ENCODE measurements around the gene CEP112. TPM values are rescaled to one million over a fixed set of nuclear protein-coding genes. Genes with fewer than 3 reads are reported as not detected.

The CEP112 gene
- total and polyA plus RNA-seq, 2 of the 13 experiments (the other 11 are each of a cell fraction or from before 2014, with no cell fraction given) = 1.2 to 3.4 TPM

DNA sequence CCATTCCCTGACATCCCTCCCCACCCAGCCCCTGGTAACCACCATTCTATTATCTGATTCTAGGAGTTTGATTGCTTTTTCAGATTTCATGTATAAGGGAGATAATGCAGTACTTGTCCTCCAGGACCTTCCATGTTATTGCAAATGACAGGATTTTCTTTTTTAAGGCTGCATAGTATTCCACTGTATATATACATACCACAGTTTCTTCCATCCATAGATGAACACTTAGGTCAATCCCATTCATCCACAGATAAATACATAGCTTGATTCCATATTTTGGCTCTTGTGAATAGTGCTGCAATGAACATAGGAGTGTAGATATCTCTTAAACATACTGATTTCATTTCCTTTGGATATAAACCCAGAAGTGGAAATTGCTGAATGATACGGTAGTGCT is 183.3 kb downstream of the CEP112 start:
- H4K20me1 ChIP-seq (ENCODE audit: insufficient read depth, low read length) = no peaks in the 10 kb centered on the region
- no peaks in the 10 kb centered on the region for H3K4me1 ChIP-seq (ENCODE audit: insufficient read depth, low read length)
- no TSS peak for BruUV-seq (replicated peaks)
- POLR2A ChIA-PET = no interaction called here
- H3K27me3 ChIP-seq (ENCODE audit: control insufficient read depth in 1 of 2, insufficient read depth in 2 of 2, low read length in 2 of 2) = no peaks in the 10 kb centered on the region
- H3K27ac ChIP-seq (ENCODE audit: extremely low read length, insufficient read depth, low read length) = no peak overlapping the region
- CTCF ChIA-PET (ENCODE audit: low intra/inter-chr PET ratio, low total read pairs) = no interaction called here
- no peak overlapping the region for H3K9ac ChIP-seq (ENCODE audit: insufficient read depth, low read depth, low read length)
- no peak overlapping the region for H3K4me2 ChIP-seq (ENCODE audit: low read depth, low read length)
- TF ChIP-seq TBP (CRISPR knock-in tag; IDR thresholded peaks at IDR 0.05) (no peak), ZNF251 (CRISPR knock-in tag; IDR thresholded peaks at IDR 0.05) (no peak), ZNF816 (CRISPR knock-in tag; IDR thresholded peaks at IDR 0.05; ENCODE audit: borderline replicate concordance) (no peak)
- TF ChIP-seq, protein P1, sequence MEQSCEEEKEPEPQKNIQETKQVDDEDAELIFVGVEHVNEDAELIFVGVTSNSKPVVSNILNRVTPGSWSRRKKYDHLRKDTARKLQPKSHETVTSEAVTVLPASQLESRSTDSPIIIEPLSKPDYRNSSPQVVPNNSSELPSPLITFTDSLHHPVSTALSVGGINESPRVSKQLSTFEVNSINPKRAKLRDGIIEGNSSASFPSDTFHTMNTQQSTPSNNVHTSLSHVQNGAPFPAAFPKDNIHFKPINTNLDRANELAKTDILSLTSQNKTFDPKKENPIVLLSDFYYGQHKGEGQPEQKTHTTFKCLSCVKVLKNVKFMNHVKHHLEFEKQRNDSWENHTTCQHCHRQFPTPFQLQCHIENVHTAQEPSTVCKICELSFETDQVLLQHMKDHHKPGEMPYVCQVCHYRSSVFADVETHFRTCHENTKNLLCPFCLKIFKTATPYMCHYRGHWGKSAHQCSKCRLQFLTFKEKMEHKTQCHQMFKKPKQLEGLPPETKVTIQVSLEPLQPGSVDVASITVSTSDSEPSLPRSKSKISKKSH (CRISPR knock-in tag; IDR thresholded peaks at IDR 0.05; ENCODE audit: borderline replicate concordance) = no peak
- FAIRE-seq (no peak), DNase-seq (ENCODE audit: low spot score) (no peak), ATAC-seq (no peak)
- WGBS (ENCODE audit: low lambda C conversion rate) = 23% methylated on average over 1 of the region's 1 CpG
- H3K79me2 ChIP-seq (ENCODE audit: insufficient read depth, low read length) = no peaks in the 10 kb centered on the region
- H2AFZ ChIP-seq (ENCODE audit: low read length) = no peak overlapping the region
- no peaks in the 10 kb centered on the region for H3K9me3 ChIP-seq (ENCODE audit: low read length)
- no peaks in the 10 kb centered on the region for H3K36me3 ChIP-seq (replicated peaks in 1 of 2; ENCODE audit: control insufficient read depth in 1 of 2, insufficient read depth in 2 of 2, low read length in 2 of 2)
- intact Hi-C loops (cut with micrococcal nuclease; ENCODE audit: unreplicated experiment) = no loop called here
- in situ Hi-C loops (cut with HindIII; ENCODE audit: extremely low pct_ligation_motif_present, low pct_unique_long_range_greater_than_20kb) = no loop called here
- no peak overlapping the region for H3K4me3 ChIP-seq (replicated peaks in 1 of 3; ENCODE audit: insufficient read depth in 1 of 3, low read depth in 2 of 3, low read length in 3 of 3)

DNA sequence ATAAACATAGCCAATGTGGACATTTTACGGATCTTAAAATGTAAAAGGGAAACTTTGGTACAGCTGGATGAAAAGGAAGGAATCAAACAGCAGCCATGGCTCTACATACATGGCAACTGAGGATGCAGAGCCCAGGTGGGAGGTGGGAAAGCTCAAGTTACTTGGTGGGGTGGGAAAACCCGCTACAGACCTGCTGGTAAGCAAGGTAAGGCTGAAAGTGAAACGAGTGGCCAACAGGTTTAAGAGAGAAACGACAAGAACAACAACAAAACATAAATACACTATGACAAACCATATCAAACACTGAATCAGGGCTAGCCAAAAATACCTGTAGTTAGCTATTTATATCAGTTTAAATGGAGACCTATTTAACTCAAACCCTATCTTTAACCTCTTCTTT is 185.3 kb downstream of the CEP112 start:
- TF ChIP-seq ZNF317 (CRISPR knock-in tag; IDR thresholded peaks at IDR 0.05) = no peak
- no peak for TF ChIP-seq ZNF670 (CRISPR knock-in tag; IDR thresholded peaks at IDR 0.05; ENCODE audit: borderline replicate concordance)
- no peak for TF ChIP-seq ZFAT (CRISPR knock-in tag; conservative IDR thresholded peaks at IDR 0.05)
- no peak for TF ChIP-seq MTF2 (CRISPR knock-in tag; IDR thresholded peaks at IDR 0.05; ENCODE audit: borderline replicate concordance)
- Histone ChIP-seq H4K20me1 (ENCODE audit: insufficient read depth, low read length) (no peaks in the 10 kb centered on the region), H3K4me1 (ENCODE audit: insufficient read depth, low read length) (no peaks in the 10 kb centered on the region), H3K4me3 (replicated peaks in 1 of 3; ENCODE audit: insufficient read depth in 1 of 3, low read depth in 2 of 3, low read length in 3 of 3) (no peak overlapping the region), H3K9me3 (ENCODE audit: low read length) (no peaks in the 10 kb centered on the region), H3K36me3 (replicated peaks in 1 of 2; ENCODE audit: control insufficient read depth in 1 of 2, insufficient read depth in 2 of 2, low read length in 2 of 2) (no peaks in the 10 kb centered on the region), H2AFZ (ENCODE audit: low read length) (no peak overlapping the region), H3K4me2 (ENCODE audit: low read depth, low read length) (no peak overlapping the region), H3K79me2 (ENCODE audit: insufficient read depth, low read length) (no peaks in the 10 kb centered on the region), H3K27ac (ENCODE audit: extremely low read length, insufficient read depth, low read length) (no peak overlapping the region), H3K27me3 (ENCODE audit: control insufficient read depth in 1 of 2, insufficient read depth in 2 of 2, low read length in 2 of 2) (no peaks in the 10 kb centered on the region), H3K9ac (ENCODE audit: insufficient read depth, low read depth, low read length) (no peak overlapping the region)
- ATAC-seq = no peak
- in situ Hi-C loops (cut with HindIII; ENCODE audit: extremely low pct_ligation_motif_present, low pct_unique_long_range_greater_than_20kb) (no loop called here), intact Hi-C loops (cut with micrococcal nuclease; ENCODE audit: unreplicated experiment) (no loop called here)
- no peak for FAIRE-seq
- ChIA-PET CTCF (ENCODE audit: low intra/inter-chr PET ratio, low total read pairs) (no interaction called here), POLR2A (no interaction called here)
- no TSS peak for BruUV-seq (replicated peaks)
- WGBS (ENCODE audit: low lambda C conversion rate) = 37% methylated on average over 4 of the region's 4 CpGs
- no peak for DNase-seq (ENCODE audit: low spot score)

Data from HepG2 (cell line).